Measurements from ENCODE around the gene NR4A2.

- TF ChIP-seq CTCF (IDR thresholded peaks at IDR 0.05) (no peak), POLR2A (IDR thresholded peaks at IDR 0.05) (no peak)
These were observed 18.0 kb upstream of the NR4A2 start for GRCh38 chr2:156350374-156351142.

Data from heart left ventricle (tissue), 13 donors.